Measurements from ENCODE around the gene CYP46A1.

Gene CYP46A1

GRCh38 chr14:99715266-99716000 lies 31.3 kb downstream of the CYP46A1 start:
- no peak for DNase-seq (ENCODE audit: low read depth in 2 of 2)

DNA sequence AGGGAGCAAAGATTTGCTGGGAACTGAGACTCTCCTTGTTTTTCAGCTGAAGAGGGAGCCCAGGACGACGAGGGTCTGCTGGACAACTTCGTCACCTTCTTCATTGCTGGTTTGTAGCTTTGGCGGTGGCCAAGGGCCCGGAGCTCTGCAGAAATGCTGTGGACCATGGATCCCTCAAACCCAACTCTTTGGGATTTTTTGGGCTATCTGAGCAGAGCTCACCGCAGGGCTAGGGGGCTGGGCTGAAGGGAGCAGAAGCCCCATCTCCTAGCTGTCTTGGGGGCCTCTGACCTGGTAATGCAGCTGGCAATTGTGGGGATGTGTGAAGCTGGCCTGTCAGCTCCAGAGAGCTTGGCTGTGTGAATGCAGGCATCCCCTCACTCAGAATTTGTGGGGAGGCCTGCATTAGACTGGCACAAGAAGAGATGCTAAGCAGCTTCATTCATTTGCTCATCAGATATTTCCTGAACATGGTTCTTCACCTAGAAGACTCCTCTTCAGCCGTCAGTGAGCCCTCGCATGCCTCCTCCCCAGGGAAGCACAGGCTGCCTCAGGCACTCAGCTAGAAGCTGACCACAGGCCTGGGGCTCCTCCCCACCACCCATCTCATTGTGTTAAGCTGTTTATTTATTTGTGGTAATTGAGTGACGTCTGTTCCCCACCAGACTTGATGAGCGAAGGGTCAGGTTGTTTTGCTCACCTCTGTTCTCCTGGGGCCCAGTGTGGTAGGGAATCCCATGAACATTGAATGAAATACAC lies 32.2 kb downstream of the CYP46A1 start:
- no peak for DNase-seq (ENCODE audit: low read depth in 2 of 2)

DNA sequence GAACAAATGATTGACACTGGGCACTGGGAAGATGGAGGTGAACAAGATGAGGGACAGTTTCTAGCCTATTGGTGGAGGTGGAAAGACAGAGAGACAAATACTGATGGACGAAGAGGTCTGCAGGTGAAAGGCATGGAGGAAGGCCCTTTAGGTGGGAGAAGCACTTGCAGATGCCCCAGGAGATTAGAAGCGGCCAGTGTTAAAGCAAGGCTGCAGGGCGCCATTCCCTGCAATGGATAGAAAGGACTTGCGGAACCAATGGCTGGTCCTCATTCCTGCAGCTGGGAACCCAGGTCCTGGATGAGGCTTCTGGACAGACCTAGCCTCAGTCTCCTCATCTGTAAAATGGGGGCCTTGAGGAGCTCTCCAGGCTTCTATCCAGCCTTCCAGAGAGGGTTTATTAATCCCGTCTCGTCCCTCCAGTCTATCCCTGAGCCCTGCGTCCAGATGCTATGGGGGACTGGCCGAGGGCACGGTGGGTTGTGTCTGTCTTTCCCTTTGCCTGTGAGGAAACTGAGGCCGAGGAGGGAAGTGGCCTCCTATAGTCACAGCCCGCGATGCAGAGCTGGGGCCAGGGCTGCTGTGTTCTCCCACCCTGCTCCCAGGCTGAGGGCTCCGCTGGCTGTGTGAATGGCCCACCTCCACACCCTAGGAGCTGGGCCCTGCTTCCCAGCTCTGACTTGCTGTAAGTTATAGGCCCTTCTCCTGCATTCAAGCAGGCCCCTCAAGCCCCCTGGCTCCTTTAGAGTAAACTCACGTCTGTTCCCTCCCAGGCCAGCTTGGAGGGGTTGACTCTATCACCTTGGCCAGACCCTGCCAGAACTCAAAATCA lies 33.0 kb downstream of the CYP46A1 start:
- DNase-seq (ENCODE audit: low read depth in 2 of 2): no peak

GRCh38 chr14:99717682-99718013 lies 33.5 kb downstream of the CYP46A1 start:
- no peak for DNase-seq (ENCODE audit: low read depth in 2 of 2)

- DNase-seq (ENCODE audit: low read depth in 2 of 2): no peak
Observed at GRCh38 chr14:99718031-99718810, 34.1 kb downstream of the CYP46A1 start.

- DNase-seq (ENCODE audit: low read depth in 2 of 2): no peak
Observed at GRCh38 chr14:99718811-99719192, 34.7 kb downstream of the CYP46A1 start.

DNA sequence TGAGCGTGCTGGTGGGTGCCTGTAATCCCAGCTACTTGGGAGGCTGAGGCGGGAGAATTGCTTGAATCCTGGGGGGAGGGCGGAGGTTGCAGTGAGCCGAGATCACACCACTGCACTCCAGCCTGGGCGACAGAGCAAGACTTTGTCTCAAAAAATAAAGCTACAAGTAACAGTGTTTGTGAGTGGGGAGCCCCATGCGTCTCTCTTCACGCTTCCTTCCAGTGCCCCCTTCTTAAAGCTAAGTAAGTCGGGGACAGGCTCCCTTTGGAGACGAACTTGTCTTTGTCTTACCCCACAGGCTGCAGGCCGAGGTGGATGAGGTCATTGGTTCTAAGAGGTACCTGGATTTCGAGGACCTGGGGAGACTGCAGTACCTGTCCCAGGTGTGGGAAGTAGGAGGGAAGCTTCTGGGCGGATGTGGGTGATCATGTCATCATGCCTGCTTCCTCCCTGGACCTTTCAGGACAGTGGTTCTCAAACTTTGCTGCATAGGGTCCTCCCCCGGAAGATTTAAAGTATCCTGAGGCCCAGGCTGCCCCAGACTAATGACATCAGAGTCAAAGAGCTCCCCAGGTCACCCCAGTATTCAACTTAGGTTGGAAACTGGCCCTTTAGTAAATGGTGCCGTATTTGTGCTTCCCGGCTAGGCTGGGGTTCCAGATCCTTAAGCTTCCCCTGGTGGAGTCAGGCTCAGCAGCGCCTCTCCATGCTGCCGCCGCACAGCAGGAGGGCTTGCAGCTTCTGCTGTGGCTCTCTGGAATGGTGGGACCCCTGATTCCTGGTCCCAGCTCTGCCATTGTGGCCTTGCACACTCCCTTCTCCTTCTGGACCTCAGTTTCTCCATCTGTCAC lies 37.1 kb downstream of the CYP46A1 start:
- DNase-seq (ENCODE audit: low read depth in 2 of 2): no peak

DNA sequence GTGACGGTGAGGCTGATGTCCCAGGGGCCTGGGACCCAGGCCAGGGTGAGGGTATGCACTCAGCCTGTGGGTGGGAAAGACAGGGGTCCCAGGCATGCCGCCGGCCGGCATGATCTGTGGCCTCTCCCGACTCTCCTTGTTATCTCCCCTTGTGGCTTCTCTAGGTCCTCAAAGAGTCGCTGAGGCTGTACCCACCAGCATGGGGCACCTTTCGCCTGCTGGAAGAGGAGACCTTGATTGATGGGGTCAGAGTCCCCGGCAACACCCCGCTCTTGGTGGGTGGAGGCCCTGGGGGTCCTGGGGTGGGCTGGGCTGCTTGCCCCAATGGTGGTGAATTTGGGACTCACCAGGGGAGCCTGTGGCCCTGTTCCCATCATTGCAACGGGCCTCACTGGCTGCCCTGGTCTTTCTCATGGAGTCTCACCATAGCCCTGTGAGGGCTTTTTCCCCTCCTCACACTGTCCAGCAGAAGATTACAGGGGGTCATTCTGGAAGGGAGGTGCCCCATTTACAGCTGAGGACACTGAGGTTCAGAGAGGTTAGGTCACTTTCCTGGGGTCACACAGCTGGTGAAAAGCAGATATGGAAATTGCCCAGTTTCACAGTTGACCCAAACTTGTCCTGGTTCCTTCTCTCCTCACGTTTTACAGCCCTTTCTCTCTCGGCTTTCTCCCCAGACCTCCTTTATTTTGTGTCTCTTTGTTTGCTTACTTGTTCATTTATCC lies 37.9 kb downstream of the CYP46A1 start:
- DNase-seq (ENCODE audit: low read depth in 2 of 2): no peak

DNA sequence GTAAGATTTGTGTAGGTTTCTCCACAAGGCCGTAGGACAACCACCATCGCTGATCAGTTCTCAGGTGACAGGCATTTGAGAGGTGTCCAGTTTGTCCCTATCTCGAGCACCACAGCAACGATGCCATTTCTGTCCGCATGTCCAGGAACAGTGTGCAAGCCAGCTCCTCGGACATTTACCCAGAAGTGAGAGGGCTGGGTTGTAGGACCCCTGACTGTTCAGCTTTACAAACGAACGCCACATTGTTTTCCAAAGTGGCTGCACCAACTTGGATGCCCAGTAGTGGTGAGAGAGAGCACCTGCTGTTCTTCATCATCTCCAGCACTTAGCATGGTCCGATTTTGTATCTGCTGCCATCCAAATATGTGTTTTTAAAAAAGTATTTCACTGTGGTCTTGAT lies 38.6 kb downstream of the CYP46A1 start:
- DNase-seq (ENCODE audit: low read depth in 2 of 2): no peak

- no peak for DNase-seq (ENCODE audit: low read depth in 2 of 2)
Observed at GRCh38 chr14:99724196-99724891, 40.2 kb downstream of the CYP46A1 start.

DNA sequence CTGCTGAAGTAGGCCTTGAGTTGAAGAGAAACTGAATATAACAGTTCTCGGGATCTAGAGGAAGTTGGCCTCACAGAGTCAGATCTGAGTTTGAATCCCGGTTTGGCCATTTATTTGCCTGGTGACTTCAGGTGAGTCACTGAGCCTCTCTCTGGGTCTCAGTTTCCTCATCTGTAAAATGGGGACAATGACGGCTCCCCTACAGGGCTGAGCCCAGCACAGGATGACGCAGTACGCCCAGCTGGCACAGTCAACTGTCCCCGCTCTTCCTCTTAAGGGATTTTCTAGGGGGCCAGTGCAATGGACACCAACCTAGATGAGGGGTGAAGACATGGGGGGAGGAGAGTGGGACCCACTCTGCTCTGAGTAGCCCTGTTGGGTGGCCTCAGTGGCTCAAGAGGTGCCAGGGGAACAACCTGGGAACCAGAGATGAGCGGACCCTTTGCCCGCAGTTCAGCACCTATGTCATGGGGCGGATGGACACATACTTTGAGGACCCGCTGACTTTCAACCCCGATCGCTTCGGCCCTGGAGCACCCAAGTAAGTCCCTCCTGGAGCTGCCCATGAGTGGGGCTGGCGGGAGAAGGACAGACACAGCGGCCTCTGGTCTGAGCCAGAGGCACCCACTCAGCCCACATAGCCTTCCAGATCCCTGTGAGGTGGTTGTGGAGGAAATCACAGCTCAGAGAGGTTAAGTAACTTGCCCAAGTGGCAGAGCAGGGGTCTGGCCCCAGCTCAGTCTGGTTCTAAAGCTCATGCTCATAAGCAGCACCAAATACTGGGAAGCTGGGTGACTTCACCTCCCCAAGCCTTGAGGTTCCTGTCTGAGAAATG lies 41.1 kb downstream of the CYP46A1 start:
- DNase-seq (ENCODE audit: low read depth in 2 of 2): no peak

DNA sequence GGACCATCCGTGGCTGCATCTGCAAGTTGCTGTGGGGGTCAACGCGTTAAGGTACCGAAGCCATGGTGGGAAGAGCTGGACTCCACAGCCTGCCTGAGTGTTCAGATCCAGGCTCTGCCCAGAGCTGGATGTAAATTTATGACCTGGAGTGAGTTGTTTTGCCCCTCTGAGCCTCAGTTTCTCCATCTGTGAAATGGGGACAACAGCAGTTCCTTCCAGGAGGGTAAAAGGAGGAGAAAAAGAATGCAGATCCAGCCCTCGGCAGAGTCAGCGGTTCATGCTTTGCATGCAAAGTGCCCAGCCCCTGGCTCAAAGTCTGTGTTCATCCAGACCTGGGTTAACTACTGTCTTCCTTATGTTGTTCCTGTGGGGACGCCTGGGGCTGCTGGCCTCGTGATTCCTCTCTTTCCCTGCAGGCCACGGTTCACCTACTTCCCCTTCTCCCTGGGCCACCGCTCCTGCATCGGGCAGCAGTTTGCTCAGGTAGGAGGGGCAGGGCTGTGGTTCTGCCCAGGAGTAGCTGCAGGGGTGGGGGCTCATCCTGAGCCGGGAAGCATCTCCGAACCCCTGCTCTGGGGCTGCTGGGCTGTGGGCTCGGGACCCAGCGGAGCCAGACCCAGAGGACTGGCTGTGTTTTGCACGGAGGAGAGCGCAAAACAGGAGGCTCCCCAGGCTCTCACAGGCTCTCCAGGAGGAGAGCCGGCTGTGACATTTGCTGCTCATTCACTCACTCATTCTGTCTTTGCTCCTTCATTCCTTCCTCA lies 41.9 kb downstream of the CYP46A1 start:
- DNase-seq (ENCODE audit: low read depth in 2 of 2): no peak

DNA sequence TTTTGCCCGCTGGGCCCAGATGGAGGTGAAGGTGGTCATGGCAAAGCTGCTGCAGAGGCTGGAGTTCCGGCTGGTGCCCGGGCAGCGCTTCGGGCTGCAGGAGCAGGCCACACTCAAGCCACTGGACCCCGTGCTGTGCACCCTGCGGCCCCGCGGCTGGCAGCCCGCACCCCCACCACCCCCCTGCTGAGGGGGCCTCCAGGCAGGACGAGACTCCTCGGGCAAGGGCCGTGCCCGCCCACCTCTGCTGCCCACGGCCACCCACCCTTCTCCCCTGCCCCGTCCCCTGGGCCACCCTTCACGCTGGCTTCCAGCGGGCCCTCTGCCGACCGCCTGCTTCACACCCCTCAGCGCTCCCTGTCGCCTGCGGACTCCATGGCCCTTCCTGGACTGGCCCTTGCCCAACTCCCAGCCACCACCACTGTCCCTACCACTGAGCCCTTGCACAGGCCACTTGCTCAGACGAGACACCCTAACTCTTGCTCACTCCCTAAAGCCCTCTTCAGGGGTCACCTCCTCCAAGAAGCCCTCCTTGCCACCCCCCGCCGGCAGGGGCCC lies 42.5 kb downstream of the CYP46A1 start:
- DNase-seq (ENCODE audit: low read depth in 2 of 2): no peak

DNA sequence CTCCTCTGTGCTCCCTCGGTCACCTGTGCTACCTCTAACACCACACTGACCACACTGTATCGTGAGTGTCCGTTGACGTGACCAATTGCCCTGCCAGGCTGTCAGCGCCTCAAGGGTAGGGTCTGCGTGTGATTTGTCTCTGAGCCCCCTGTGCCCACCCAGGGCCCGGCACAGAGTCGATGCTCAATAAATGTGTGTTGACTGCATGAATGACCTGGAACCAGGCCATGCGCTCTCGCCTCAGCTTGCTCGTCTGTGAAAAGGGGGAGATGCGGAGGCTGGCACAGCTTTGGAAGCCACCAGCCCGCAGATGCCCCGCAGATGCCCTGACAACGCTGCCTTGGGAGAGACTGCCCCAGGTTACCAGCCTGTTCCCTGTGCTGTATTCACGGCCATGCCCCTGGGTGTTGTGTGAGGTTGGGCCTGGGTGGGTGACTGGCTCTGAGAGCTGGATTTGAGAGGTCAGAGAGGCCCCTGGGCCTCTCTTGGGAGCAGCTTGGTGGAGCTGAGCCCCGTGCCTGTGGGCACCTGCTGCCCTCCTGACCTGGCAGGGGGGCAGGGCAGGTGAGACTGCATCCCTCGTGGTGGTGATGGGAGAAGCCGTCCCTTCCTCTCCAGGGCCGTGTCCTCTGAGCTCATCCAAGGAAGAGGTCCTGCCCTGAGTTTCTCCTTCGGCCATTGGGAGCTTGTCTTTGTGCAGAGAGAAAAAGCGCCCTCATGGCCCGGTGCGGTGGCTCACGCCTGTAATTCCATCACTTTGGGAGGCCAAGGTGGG lies 43.2 kb downstream of the CYP46A1 start:
- DNase-seq (ENCODE audit: low read depth in 2 of 2): no peak

DNA sequence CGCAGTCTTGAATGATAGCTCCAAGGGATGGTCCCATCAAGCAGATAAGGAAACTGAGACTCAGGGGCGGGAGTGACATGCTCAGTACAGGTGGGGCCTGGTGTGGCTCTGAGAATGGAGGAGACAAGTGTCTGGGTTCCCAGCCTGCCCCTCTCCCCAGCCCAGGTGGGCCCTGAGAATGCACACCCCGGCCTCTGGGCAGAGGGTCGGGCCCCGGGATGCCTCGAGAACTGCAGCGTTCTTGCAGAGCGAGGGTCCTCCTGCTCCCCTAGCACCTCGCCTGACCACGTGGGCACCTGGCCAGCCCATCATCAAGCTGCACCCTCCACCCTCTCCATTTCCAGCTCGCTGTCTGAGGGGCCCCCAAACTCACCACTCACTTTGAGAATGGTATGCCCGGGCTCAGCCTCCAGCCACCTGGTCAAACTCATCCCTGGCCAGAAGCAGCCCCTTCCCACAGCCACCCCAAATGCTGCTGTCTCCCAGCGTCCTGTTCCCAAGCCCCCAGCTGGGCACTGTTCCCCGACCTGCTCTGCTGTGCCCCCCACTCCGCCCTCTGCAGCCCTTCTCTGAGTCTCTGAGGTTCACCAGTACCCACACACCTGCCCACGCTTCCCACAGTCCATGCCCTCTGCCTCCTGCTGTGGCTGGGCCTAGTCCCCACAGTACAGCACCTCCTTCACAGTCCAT lies 44.3 kb downstream of the CYP46A1 start:
- DNase-seq (ENCODE audit: low read depth in 2 of 2): no peak

- DNase-seq (ENCODE audit: low read depth in 2 of 2): no peak
Observed at GRCh38 chr14:99728981-99729451, 44.9 kb downstream of the CYP46A1 start.
